LNCaP clone FGC (cell line): ENCODE data around the gene TEX55.
"Not testable (repeated sequence)": the region's sequence is repeated elsewhere in the genome, so short reads cannot be mapped to it uniquely, and the experiment has no call there.

ENCODE experiments used
- DNase-seq: peaks from one replicate; pipeline ENCODE4 v3.0.0-alpha.2; 2011; ENCODE audit warnings: low read depth
- H3K4me3 ChIP-seq: 2 replicates; pipeline ENCODE4 v1.5.1; 2011; ENCODE audit warnings: mild to moderate bottlenecking, low read depth, low read length, control low read depth
- TF ChIP-seq, protein P1 (sequence below): IDR thresholded peaks from 2 replicates; pipeline ENCODE4 v1.5.1; 2012; ENCODE audit warnings: mild to moderate bottlenecking; ENCODE audit not compliant: control insufficient read depth, insufficient read depth; ENCODE audit errors: extremely low read depth

Gene TEX55

DNA sequence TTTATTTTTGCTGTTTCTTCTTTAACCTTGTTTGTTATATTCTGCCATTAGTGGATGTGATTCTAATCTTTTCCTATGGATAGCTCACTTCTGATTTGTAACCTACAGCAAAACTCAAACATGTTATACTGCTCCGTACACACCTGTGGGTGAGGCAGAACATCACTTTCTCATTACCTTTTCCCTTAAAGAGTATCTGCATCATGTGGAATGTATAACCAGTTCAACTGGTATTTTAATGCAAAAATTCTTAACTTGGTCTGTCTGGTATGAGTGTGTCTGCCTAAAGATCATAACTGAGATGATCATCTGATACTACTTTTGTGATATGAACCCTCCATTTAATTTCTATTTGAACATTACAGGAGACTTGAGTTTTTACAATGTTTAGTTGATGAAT lies 14.4 kb downstream of the TEX55 start:
- H3K4me3 ChIP-seq, result no peak overlapping the region
- no peak for DNase-seq
- TF ChIP-seq, protein P1, sequence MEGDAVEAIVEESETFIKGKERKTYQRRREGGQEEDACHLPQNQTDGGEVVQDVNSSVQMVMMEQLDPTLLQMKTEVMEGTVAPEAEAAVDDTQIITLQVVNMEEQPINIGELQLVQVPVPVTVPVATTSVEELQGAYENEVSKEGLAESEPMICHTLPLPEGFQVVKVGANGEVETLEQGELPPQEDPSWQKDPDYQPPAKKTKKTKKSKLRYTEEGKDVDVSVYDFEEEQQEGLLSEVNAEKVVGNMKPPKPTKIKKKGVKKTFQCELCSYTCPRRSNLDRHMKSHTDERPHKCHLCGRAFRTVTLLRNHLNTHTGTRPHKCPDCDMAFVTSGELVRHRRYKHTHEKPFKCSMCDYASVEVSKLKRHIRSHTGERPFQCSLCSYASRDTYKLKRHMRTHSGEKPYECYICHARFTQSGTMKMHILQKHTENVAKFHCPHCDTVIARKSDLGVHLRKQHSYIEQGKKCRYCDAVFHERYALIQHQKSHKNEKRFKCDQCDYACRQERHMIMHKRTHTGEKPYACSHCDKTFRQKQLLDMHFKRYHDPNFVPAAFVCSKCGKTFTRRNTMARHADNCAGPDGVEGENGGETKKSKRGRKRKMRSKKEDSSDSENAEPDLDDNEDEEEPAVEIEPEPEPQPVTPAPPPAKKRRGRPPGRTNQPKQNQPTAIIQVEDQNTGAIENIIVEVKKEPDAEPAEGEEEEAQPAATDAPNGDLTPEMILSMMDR, result no peak

DNA sequence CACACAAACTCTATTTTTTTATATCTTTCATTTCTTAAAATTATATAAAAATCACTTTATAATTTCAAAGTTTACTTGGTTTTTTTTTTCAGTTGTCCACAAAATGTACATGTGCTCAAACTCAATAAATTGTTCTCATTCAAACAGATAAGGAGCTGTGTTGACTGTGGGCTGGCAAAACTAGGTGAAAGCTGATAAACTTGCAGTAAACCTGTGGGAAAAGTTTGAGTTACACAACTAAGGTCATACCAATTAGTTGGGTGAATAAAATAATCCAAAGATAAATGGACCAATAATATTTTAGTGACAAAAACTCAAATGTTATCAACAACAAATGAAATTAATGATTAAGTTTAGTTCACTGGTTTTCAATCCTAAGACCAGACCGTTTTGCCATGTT lies 14.8 kb downstream of the TEX55 start:
- TF ChIP-seq, protein P1, result no peak
- DNase-seq, result no peak
- no peak overlapping the region for H3K4me3 ChIP-seq

DNA sequence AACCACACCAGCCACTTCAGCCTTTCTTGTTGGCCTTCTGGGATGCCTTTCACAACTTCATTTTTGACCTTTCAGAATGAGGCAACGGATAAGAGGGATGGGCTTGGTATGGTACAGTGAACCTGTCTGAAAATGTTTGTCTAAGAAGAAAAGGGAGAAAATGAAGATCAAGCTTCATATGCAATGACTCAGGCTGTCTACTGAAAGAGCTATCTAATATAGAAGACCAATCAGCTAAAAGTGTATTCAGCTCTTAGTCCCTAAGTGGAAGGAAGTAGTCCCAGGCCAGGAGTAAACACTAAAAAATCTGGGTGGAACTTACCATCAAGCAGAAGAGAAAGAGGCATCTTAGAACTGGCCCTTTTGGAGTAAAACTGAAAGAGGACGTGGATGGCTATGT lies 15.3 kb downstream of the TEX55 start:
- TF ChIP-seq, protein P1, result no peak
- H3K4me3 ChIP-seq, result no peak overlapping the region
- no peak for DNase-seq

DNA sequence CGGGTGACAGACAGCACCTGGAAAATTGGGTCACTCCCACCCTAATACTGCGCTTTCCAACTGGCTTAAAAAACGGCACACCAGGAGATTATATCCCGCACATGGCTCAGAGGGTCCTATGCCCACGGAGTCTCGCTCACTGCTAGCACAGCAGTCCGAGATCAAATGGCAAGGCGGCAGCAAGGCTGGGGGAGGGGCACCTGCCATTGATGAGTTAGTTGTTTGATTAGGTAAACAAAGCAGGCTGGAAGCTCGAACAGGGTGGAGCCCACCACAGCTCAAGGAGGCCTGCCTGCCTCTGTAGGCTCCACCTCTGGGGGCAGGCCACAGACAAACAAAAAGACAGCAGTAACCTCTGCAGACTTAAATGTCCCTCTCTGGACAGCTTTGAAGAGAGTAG lies 18.8 kb downstream of the TEX55 start:
- H3K4me3 ChIP-seq, DNase-seq: not testable (repeated sequence)

DNA sequence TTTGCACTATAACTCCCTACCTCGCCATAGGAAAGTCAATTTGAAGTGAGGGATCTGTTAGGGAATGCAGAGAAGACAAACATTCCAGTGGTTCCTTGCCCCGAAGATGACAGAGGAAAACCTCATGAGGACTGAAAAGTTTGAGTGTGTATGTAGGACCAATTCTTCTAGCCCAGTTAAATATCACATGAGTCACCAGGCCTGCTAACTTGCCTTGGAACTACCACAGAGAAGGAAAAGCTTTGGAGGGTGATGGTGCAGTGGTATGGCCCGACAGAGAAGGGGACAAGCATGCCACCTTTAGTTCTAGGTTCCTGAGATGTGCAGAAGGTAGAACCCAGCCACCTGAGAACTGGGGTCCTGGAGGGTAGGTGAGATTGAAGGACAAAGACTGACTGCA lies 24.9 kb downstream of the TEX55 start:
- TF ChIP-seq, protein P1, result no peak
- no peak for DNase-seq
- no peak overlapping the region for H3K4me3 ChIP-seq

DNA sequence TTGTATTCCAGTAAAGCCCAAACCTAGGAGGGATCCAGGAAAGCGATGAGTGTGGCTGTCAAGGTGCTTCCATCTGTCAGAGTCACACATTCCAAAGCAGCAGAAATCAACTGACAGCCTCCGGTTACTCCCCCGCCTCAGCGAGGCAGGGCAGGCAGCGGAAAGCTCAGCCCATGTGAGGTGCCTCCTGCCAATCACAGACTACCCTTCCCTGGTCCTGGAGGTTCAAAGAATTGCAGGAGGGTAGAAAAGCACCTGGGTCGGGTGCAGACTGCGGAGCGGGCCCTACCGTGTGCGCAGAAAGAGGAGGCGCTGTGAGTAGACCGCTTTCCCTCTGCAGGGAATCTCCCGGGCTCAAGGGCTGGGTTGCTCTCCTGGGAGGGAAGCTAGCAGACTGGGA lies 27.4 kb downstream of the TEX55 start, which contains the start of gene UPK1B:
Gene UPK1B, plus strand, starts transcription at position 274 of the 400 bp plus-strand sequence. CDS start 13,144 bp downstream, outside the sequence.
- DNase-seq, result no peak
- H3K4me3 ChIP-seq, result no peak within 1 kb of the TSS
- TF ChIP-seq, protein P1, result no peak

DNA sequence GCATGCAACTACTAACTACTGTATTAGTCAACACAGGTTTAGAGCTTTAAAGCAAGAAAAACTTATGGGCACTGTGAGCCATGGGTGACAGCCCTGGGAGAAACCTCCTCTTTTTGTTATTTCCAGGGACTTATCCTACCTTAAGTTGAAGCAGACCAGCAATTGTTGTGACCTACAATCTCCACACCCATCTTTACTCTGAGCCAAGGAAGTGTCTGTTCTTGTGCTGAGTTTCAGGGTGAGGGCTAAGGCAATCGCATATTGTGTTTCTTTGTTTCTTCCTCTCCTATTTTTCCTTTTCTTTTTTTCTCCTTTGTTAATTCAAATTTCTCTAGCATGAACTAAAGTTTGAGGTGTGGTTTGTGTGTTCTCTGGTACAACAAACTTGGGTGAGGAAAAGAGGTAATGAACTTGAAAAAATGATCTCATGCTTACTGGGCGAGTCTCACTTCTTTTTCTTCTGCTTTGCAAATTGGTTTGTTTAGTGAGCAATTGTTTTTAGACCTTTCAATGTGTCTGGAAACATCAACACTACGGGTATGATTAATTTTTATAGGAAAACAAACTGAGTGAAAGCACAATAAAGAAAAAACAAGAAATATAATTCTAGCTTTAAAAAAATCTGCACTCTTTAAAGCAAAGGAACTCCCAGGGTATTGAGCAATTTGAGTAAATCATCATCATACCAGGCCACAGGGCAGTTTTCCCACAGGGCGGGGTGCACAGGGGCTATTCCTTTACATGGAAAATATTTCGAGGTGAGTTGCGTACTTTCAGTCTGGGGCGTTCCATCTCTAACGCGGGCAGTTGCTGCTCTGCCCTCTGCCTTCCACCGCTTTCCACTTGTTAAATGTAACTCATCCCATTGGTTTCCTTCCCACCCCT lies 30.1 kb downstream of the TEX55 start:
- no peak for DNase-seq
- H3K4me3 ChIP-seq, result no peak overlapping the region

More for the DNA sequence above, 30.1 kb downstream of the TEX55 start:
- TF ChIP-seq, protein P1, result no peak
